Stomach (tissue), 9 donors: ENCODE measurements around the gene EEIG1. TPM values are rescaled to one million over a fixed set of nuclear protein-coding genes. Genes with fewer than 3 reads are reported as not detected.

ENCODE experiments used
- DNase-seq, 2 donors: peaks; one replicate each; pipeline versions ENCODE4 v3.0.0 to v3.0.0-alpha.2; 2013 to 2019
- H3K27ac ChIP-seq, 5 donors: fragments of 200-600 bp in 4 of 5; sonication (generic) in 4 of 5; one replicate each; pipeline ENCODE4 v1.5.1; 2013 to 2019; ENCODE audit warnings: mild to moderate bottlenecking in 1 of 5, moderate library complexity in 1 of 5
- H3K27me3 ChIP-seq, 3 donors: fragments of 200-600 bp; sonication (generic); one replicate each; pipeline ENCODE4 v1.5.1; 2017 to 2019; ENCODE audit warnings: mixed run types in 1 of 3
- H3K36me3 ChIP-seq, 4 donors: fragments of 200-600 bp; sonication (generic); 1 replicate in 3 of 4; 2 replicates in 1 of 4; pipeline ENCODE4 v1.5.1; 2016 to 2019
- H3K4me1 ChIP-seq, 4 donors: fragments of 200-600 bp; sonication (generic); one replicate each; pipeline ENCODE4 v1.5.1; 2016 to 2019
- H3K4me3 ChIP-seq, 4 donors: fragments of 200-600 bp; sonication (generic) in 3 of 4; one replicate each; pipeline ENCODE4 v1.5.1; 2016 to 2019; ENCODE audit warnings: mild to moderate bottlenecking in 1 of 4
- H3K9me3 ChIP-seq, 4 donors: fragments of 200-600 bp; sonication (generic); one replicate each; pipeline ENCODE4 v1.5.1; 2016 to 2019
- EP300 ChIP-seq: sonication (generic); formaldehyde crosslinking; IDR thresholded peaks from one replicate; pipeline ENCODE4 v1.6.1; 2017; ENCODE audit warnings: antibody characterized with exemption
- POLR2A ChIP-seq, 4 donors: fragments of 450-650 bp; IDR thresholded peaks; one replicate each; pipeline ENCODE4 v1.6.1; 2016; ENCODE audit warnings: antibody characterized with exemption in 4 of 4, control low read depth in 2 of 4, mild to moderate bottlenecking in 1 of 4, moderate library complexity in 1 of 4
- POLR2AphosphoS5 ChIP-seq, 3 donors: sonication (generic); formaldehyde crosslinking; IDR thresholded peaks; one replicate each; pipeline ENCODE4 v1.6.1; 2016; ENCODE audit warnings: antibody characterized with exemption in 3 of 3
- WGBS, 5 donors: extraction: QIAGEN DNeasy Blood & Tissue Kit in 3 of 5; methylation state at CpG; one replicate each; pipeline versions ENCODE4 v1.1.5 to v1.1.7; 2013 to 2018; 5-methylcytosine and 5-hydroxymethylcytosine counted together
- intact Hi-C: fragments of 100-400 bp; cut with DNase I; formaldehyde crosslinking; loops from one replicate; pipeline ENCODE4 v1.15.1; 2023; ENCODE audit warnings: low total_unique reads
- polyA plus RNA-seq, 3 donors: library from polyadenylated mRNA; stranded (reverse); fragments of 200-250 nt; gene quantifications; one replicate each; pipeline ENCODE4 v1.2.3, GENCODE V29; 2013
- total RNA-seq, 5 donors: library from RNA; depleted of rRNA; stranded (reverse); fragments of >200 nt; gene quantifications; one replicate each; pipeline versions ENCODE4 v1.1.0 to v1.2.3, GENCODE V29; 2014 to 2016
- TF ChIP-seq, protein P1 (sequence below), 7 experiments: fragments of 450-650 bp in 4 of 7; fragments of 200-600 bp in 3 of 7; sonication (generic) in 3 of 7; IDR thresholded peaks; one replicate each; pipeline ENCODE4 v1.5.1; 2016 to 2019; ENCODE audit warnings: antibody characterized with exemption in 7 of 7, control low read depth in 2 of 7, mild to moderate bottlenecking in 1 of 7
- donor health status: healthy with polysubstance abuse.
- donor health status: Bipolar disorder and iron deficiency.
- donor health status: healthy.

The EEIG1 gene
- total and polyA plus RNA-seq, 8 donors: 24.4 to 406 (median 75.8) TPM

DNA sequence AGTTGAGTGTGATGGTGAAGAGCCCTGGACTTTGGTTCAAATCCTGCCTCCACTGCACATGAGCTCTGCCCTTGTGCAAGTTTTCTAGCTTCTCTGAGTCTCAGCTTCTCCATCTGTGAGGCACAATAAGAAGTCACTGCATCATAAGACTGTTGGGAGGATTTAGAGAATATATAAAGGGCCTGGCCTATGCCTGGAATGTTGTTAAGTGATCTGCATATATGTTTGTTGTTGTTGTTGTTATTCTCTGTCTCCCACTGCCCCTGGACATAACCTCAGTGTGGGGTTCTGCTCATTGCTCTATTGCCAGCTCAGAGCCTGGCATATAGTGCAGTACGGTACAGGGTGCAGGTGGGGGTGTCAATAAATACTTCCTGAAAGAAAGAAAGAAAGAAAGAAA, 40.3 kb upstream of the EEIG1 start:
- H3K4me3 ChIP-seq: no peak overlapping the region
- no peak overlapping the region for H3K27ac ChIP-seq
- no peaks in the 10 kb centered on the region for H3K9me3 ChIP-seq
- 0 to 77% (median 50%) methylated on average over 1 of the region's 1 CpG for WGBS, 5 donors
- intact Hi-C loops: no loop called here
- no peaks in the 10 kb centered on the region for H3K36me3 ChIP-seq
- peaks cover 0 to 9% (median 0%) of the 10 kb centered on the region in 4 donors for H3K4me1 ChIP-seq
- DNase-seq: no peak
- no peaks in the 10 kb centered on the region for H3K27me3 ChIP-seq
- no peak for TF ChIP-seq POLR2A (IDR thresholded peaks at IDR 0.05)
- TF ChIP-seq POLR2AphosphoS5 (IDR thresholded peaks at IDR 0.05): no peak
- TF ChIP-seq, protein P1, sequence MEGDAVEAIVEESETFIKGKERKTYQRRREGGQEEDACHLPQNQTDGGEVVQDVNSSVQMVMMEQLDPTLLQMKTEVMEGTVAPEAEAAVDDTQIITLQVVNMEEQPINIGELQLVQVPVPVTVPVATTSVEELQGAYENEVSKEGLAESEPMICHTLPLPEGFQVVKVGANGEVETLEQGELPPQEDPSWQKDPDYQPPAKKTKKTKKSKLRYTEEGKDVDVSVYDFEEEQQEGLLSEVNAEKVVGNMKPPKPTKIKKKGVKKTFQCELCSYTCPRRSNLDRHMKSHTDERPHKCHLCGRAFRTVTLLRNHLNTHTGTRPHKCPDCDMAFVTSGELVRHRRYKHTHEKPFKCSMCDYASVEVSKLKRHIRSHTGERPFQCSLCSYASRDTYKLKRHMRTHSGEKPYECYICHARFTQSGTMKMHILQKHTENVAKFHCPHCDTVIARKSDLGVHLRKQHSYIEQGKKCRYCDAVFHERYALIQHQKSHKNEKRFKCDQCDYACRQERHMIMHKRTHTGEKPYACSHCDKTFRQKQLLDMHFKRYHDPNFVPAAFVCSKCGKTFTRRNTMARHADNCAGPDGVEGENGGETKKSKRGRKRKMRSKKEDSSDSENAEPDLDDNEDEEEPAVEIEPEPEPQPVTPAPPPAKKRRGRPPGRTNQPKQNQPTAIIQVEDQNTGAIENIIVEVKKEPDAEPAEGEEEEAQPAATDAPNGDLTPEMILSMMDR (IDR thresholded peaks at IDR 0.05): no peak
- TF ChIP-seq EP300: no peak

DNA sequence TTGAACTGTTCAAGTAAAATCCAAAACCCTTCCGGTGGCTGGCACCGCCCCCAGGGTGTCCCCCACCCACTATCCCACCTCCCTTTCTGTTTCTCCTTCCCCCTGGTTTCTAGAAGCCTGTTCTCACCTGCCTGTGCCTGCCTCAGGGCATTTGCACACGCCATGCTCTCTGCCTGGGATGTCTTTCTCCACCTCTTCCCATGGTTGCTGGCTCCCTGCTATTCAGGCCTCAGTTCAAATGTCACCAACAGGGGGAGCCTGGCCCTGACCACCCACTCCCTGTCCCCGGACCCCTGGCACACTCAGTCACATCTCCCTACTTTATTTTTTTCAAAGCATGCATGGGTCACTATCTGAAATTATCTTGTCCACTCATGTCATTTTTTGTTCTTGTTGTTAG, 39.9 kb upstream of the EEIG1 start:
- WGBS, 5 donors: 85 to 90% (median 89%) methylated on average over 4 of the region's 4 CpGs

DNA sequence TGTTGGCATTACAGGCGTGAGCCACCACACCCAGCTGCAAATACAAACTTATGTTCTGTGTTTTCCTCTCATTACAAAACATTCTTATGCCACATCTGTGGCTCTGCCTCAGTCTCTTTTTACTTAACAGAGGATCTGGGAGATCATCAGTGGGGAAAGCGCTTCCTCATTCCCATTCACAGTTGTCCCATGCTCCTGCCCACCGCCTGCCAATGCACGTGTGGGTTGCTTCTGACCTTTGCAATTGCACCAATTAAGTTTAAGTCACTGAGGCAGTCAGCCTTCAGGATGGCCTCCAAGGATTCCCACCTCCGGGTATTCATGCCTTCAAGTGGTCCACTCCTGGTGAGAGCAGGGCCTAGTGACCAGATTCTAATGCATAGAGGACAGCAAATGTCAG, 34.9 kb upstream of the EEIG1 start:
- no peaks in the 10 kb centered on the region for H3K9me3 ChIP-seq
- WGBS, 5 donors: 82 to 94% (median 88%) methylated on average over 5 of the region's 5 CpGs
- H3K27me3 ChIP-seq: no peaks in the 10 kb centered on the region
- H3K4me1 ChIP-seq: peaks cover 6 to 18% (median 9%) of the 10 kb centered on the region in 4 donors
- intact Hi-C loops: no loop called here
- no peak overlapping the region for H3K27ac ChIP-seq
- H3K4me3 ChIP-seq: no peak overlapping the region
- H3K36me3 ChIP-seq: no peaks in the 10 kb centered on the region
- no peak for TF ChIP-seq EP300
- TF ChIP-seq POLR2AphosphoS5 (IDR thresholded peaks at IDR 0.05): no peak
- TF ChIP-seq, protein P1 (IDR thresholded peaks at IDR 0.05): no peak
- TF ChIP-seq POLR2A (IDR thresholded peaks at IDR 0.05): no peak
- DNase-seq: no peak

More for the DNA sequence above, 39.9 kb upstream of the EEIG1 start:
- no peaks in the 10 kb centered on the region for H3K27me3 ChIP-seq
- H3K4me1 ChIP-seq: peaks cover 0 to 9% (median 0%) of the 10 kb centered on the region in 4 donors
- TF ChIP-seq, protein P1 (IDR thresholded peaks at IDR 0.05): no peak
- no peak for TF ChIP-seq POLR2A (IDR thresholded peaks at IDR 0.05)
- TF ChIP-seq EP300: no peak
- TF ChIP-seq POLR2AphosphoS5 (IDR thresholded peaks at IDR 0.05): no peak
- no peak for DNase-seq
- no peaks in the 10 kb centered on the region for H3K36me3 ChIP-seq
- H3K4me3 ChIP-seq: no peak overlapping the region
- H3K27ac ChIP-seq: no peak overlapping the region
- H3K9me3 ChIP-seq: no peaks in the 10 kb centered on the region
- intact Hi-C loops: no loop called here

DNA sequence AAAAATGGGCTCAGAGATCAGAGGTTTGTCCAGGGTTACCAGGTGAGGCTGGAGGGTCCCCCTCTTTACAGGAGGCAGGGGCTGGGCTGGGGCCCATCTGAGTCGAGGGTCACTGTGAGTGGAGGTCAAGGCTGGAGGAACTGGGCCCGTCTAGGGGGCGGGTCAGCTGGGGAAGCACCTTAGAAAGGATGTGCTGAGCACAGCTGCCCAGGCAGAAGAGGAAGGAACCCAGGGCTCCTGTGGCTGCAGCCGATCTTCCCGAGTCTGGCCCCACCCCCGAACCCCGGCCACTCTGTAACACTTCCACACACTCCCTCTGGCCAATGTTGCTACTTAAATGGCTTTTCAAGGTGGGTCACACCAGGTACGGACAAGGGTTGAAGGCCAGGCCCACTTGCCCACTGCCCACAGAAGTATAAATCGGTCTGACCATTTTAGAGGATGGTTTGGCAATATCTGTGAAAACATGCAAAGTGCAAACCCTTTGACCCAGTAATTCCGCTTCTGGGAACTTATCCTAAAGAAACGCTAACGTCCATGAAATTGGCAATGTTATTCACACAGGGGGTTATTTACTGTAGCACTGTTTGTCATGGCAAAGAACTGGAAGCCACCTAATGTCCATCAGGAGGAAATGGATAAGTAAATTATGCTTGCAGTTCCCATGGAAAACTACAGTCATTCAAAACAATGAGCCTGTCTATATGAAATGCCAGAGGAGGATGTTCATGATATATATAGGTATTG, 30.5 kb upstream of the EEIG1 start:
- intact Hi-C loops: no loop called here
- H3K27ac ChIP-seq: peak overlapping the region in 4 of 5 donors; percentile 7 to 40 (median 24)
- peak in 1 of 2 donors; percentile 64 for DNase-seq

More for the DNA sequence above, 30.5 kb upstream of the EEIG1 start:
- 46 to 53% (median 50%) methylated on average over 11 to 12 of the region's 12 CpGs for WGBS, 5 donors
- peaks cover 20 to 47% (median 24%) of the 10 kb centered on the region in 4 donors for H3K4me1 ChIP-seq
- no peaks in the 10 kb centered on the region for H3K9me3 ChIP-seq
- H3K27me3 ChIP-seq: no peaks in the 10 kb centered on the region
- no peaks in the 10 kb centered on the region for H3K36me3 ChIP-seq
- no peak overlapping the region for H3K4me3 ChIP-seq
- TF ChIP-seq, protein P1 (IDR thresholded peaks at IDR 0.05): no peak
- TF ChIP-seq EP300 (no peak), POLR2AphosphoS5 (IDR thresholded peaks at IDR 0.05) (no peak), POLR2A (IDR thresholded peaks at IDR 0.05) (no peak)
